BE2C (cell line): ENCODE results near the gene LAMA5.
A peak's percentile ranks its signal among the peaks of the same experiment; 100 is the strongest.

Experiments
- DNase-seq: peaks from one replicate; pipeline ENCODE4 v3.0.0-alpha.2; 2020
- H3K27me3 ChIP-seq: fragments of 250-450 bp; sonication (Bioruptor Pico); 2 replicates; pipeline ENCODE4 v1.5.1; 2020; ENCODE audit warnings: mild to moderate bottlenecking
- H3K36me3 ChIP-seq: fragments of 250-450 bp; sonication (Bioruptor Pico); 2 replicates; pipeline ENCODE4 v1.5.1; 2020; ENCODE audit warnings: mild to moderate bottlenecking
- H3K4me1 ChIP-seq: fragments of 250-450 bp; sonication (Bioruptor Pico); 2 replicates; pipeline ENCODE4 v1.5.1; 2020
- H3K4me3 ChIP-seq: 2 replicates; pipeline ENCODE4 v1.5.1; 2011; ENCODE audit warnings: low read depth, low read length
- H3K9me3 ChIP-seq: fragments of 250-450 bp; sonication (Bioruptor Pico); 2 replicates; pipeline ENCODE4 v1.5.1; 2020
- TF ChIP-seq, protein P1 (sequence below): IDR thresholded peaks from 2 replicates; pipeline ENCODE4 v1.5.1; 2012; ENCODE audit warnings: mild to moderate bottlenecking, low read depth, low read length

Gene LAMA5

DNA sequence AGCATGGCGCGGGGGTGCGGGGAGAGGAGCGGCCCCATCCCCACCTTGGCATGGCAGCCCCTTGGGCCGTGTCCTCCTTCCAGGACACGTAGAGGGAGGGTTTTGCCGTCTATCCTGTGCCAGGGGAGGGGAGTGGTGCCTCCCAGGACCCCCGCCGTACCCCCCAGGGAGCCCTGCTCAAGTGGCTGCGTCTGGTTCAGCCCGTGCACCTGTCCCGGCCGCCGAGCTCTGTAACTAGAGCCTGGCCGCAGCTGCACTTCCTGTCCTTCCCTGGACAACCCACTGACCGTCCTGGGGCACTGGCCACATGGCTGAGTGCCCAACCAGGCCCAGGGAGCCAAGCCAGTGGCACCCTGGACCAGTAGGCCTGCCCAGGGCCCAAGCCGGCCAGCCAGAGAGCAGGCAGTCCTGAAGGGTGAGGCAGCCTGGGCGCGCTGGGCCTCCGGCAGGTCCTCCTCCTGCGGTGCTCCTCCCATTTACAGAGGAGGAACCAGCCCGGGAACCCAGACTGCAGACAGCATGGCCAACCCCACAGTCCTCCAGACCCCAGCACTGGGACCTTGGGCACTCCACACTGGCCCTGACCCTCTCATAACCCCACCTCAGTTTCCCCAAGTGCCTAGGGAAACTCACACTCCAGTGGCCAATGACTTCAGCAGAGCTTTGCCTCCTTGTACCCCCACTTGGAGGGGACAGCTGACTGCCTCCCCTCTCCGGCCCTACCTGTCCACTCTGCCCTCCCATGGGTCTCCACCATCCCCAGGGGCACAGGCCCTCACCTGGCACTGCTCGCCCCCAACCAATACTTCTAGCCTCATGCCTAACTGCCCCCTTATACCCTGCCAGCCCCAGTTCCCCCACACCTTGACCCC lies 8.7 kb downstream of the LAMA5 start:
- Histone ChIP-seq H3K4me1 (peaks cover 44% of the 10 kb centered on the region), H3K27me3 (no peaks in the 10 kb centered on the region), H3K36me3 (no peaks in the 10 kb centered on the region), H3K9me3 (no peaks in the 10 kb centered on the region), H3K4me3 (no peak overlapping the region)
- TF ChIP-seq, protein P1, sequence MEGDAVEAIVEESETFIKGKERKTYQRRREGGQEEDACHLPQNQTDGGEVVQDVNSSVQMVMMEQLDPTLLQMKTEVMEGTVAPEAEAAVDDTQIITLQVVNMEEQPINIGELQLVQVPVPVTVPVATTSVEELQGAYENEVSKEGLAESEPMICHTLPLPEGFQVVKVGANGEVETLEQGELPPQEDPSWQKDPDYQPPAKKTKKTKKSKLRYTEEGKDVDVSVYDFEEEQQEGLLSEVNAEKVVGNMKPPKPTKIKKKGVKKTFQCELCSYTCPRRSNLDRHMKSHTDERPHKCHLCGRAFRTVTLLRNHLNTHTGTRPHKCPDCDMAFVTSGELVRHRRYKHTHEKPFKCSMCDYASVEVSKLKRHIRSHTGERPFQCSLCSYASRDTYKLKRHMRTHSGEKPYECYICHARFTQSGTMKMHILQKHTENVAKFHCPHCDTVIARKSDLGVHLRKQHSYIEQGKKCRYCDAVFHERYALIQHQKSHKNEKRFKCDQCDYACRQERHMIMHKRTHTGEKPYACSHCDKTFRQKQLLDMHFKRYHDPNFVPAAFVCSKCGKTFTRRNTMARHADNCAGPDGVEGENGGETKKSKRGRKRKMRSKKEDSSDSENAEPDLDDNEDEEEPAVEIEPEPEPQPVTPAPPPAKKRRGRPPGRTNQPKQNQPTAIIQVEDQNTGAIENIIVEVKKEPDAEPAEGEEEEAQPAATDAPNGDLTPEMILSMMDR = no peak
- DNase-seq = peak; percentile 16

DNA sequence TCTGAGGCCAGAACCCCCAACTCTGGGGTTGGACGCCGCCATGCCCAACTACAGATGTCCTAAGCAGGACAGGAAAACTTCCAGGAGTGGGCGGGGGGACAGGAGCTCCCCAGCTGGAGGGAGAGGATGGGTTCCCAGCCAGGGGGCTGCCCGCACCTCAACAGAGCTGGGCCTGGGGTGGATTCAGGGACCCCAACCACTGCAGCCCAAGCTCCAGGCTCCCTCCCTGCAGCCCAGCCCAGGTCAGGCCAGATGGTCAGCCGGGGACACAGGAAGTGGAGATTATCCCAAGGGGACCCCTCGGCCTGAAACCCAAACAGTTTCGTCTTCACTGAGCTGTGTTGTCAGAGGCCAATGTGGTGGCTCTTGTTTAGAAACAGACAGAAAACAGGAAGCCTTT lies 9.4 kb downstream of the LAMA5 start:
- no peaks in the 10 kb centered on the region for H3K36me3 ChIP-seq
- peaks cover 46% of the 10 kb centered on the region for H3K4me1 ChIP-seq

DNA sequence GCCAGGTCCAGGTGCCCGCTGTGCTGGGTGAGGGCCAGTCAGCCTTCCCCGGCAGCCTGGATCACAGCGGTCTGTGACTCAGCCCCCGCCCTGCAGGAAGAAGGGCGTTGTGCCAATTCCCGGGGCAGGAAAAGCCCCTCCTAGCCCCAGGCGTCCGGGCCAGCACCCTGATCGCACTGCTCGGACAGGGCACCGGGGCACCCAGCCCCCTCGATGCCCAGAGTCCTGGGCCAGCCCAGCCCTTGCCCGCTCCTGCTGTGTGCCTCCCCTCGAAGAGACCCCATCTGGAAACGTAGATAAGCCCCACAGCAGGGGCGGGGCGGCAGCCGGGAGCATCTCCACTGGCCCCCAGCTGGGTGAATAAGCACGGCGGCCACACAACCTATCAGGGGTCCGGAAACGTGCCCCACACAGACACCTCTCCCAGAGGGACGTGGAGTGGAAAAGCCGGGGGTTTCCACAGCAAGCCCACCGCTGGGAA lies 9.9 kb downstream of the LAMA5 start:
- H3K4me1 ChIP-seq = peaks cover 50% of the 10 kb centered on the region
- no peaks in the 10 kb centered on the region for H3K27me3 ChIP-seq
- no peaks in the 10 kb centered on the region for H3K36me3 ChIP-seq
- TF ChIP-seq, protein P1 = no peak
- no peaks in the 10 kb centered on the region for H3K9me3 ChIP-seq
- no peak overlapping the region for H3K4me3 ChIP-seq
- DNase-seq = peak; percentile 62

More for the DNA sequence above, 9.4 kb downstream of the LAMA5 start:
- TF ChIP-seq, protein P1 = no peak
- Histone ChIP-seq H3K9me3 (no peaks in the 10 kb centered on the region), H3K4me3 (no peak overlapping the region), H3K27me3 (no peaks in the 10 kb centered on the region)
- DNase-seq = peak; percentile 7

DNA sequence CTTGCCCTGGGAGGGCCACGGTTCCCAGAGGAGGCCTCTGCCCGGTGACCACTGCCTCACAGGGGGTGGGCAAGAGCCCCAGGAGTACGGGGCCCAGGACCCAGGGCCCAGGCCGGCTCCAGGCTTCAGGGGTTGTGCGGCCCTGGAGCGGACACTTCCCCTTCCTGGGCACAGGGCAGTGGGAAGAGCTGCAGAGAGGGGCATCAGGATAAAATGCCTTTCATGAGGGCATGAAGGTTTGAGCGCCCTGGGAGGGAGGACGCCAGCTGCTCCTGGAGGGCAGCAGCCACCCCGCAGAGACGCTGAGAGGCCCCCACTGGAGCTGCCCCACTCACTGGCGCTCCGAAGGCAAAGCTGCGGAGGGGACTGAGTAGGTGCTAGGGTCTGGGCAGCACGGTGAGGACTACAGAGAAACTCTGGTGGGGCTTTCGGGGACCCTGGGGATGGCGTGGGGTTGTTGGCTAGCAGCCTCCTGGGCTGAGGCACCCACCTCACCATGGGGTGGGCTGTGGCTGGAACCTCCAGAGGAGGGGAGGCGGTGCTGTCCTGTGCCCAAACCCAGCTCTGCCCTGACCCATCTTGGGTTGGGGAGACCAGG lies 10.4 kb downstream of the LAMA5 start:
- peak; percentile 9 for DNase-seq
- H3K36me3 ChIP-seq = no peaks in the 10 kb centered on the region
- H3K4me1 ChIP-seq = peaks cover 50% of the 10 kb centered on the region
- no peak overlapping the region for H3K4me3 ChIP-seq
- H3K27me3 ChIP-seq = no peaks in the 10 kb centered on the region
- TF ChIP-seq, protein P1 = no peak
- no peaks in the 10 kb centered on the region for H3K9me3 ChIP-seq

DNA sequence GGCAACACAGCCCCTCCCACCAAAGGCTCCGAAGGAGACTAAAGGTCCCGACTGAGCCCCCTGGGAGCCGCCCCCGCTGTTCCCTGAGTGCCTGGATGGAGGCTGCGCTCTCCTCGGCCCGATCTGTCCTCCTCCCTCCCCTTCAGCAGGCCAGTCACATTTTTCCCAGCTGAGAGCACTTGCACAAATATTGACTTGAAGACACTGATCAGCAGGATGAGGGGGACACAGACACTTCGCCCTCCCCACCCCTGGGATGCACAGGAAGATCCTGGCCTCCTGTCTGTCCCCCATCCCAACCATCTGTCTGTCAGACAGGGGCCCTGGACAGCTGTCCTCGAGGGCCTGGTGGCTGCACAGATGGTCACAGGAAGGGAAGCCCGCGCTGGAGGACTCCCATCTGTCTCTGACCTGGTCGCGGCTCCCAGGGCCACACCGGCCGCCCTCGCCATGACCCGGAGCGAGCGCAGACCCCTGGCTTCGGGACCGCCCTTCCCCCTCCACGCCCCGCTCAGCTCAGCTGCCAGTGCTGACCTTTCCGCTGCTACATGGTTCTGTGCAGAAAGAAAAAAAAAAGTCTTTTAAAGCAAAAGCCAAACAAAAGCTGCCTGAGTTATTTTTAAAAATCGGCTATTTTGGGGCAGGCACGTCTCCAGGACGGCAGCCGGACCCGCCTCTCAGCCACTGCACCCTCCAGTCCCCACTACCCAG lies 11.1 kb downstream of the LAMA5 start:
- Histone ChIP-seq H3K36me3 (no peaks in the 10 kb centered on the region), H3K27me3 (no peaks in the 10 kb centered on the region), H3K4me1 (peaks cover 50% of the 10 kb centered on the region), H3K9me3 (no peaks in the 10 kb centered on the region), H3K4me3 (no peak overlapping the region)
- DNase-seq = peak; percentile 18
- TF ChIP-seq, protein P1 = no peak
